HUES64 (cell line): ENCODE measurements around the gene PNMA8A.

ENCODE experiments used
- H3K27ac ChIP-seq: 2 replicates; pipeline ENCODE4 v1.7.0; 2013; ENCODE audit warnings: low read depth, low read length, inconsistent platforms
- H3K27me3 ChIP-seq: 2 replicates; pipeline ENCODE4 v1.6.1; 2013; ENCODE audit warnings: mild to moderate bottlenecking, low read length; ENCODE audit not compliant: insufficient read depth
- H3K36me3 ChIP-seq: 2 replicates; pipeline ENCODE4 v1.6.1; 2013; ENCODE audit warnings: mild to moderate bottlenecking, low read length; ENCODE audit not compliant: insufficient read depth
- H3K4me1 ChIP-seq: 2 replicates; pipeline ENCODE4 v1.6.1; 2013; ENCODE audit warnings: mild to moderate bottlenecking, low read length, moderate library complexity; ENCODE audit not compliant: insufficient read depth
- H3K4me3 ChIP-seq: 2 replicates; pipeline ENCODE4 v1.5.1; 2013; ENCODE audit warnings: mild to moderate bottlenecking, low read length, moderate library complexity
- H3K9ac ChIP-seq: 2 replicates; pipeline ENCODE4 v1.6.1; 2013; ENCODE audit warnings: mild to moderate bottlenecking, low read depth, low read length
- H3K9me3 ChIP-seq: 2 replicates; pipeline ENCODE4 v1.6.1; 2013; ENCODE audit warnings: low read depth, low read length; ENCODE audit not compliant: insufficient read depth
- WGBS: fragments of 150-250, 120-280 bp; methylation state at CpG from one replicate; pipeline ENCODE4 v1.1.7; 2013; ENCODE audit warnings: missing lambda C conversion rate; 5-methylcytosine and 5-hydroxymethylcytosine counted together

PNMA8A gene

GRCh38 chr19:46427518-46428045, 43.8 kb downstream of the PNMA8A start:
- H3K9me3 ChIP-seq = no peaks in the 10 kb centered on the region
- 89% methylated on average over 17 of the region's 17 CpGs for WGBS
- H3K4me3 ChIP-seq = no peak overlapping the region
- peaks cover 25% of the 10 kb centered on the region for H3K27me3 ChIP-seq
- no peak overlapping the region for H3K27ac ChIP-seq
- peaks cover 7% of the 10 kb centered on the region; the same call in 1 of the 2 replicates for H3K4me1 ChIP-seq
- no peaks in the 10 kb centered on the region for H3K36me3 ChIP-seq
- H3K9ac ChIP-seq = no peak overlapping the region

DNA sequence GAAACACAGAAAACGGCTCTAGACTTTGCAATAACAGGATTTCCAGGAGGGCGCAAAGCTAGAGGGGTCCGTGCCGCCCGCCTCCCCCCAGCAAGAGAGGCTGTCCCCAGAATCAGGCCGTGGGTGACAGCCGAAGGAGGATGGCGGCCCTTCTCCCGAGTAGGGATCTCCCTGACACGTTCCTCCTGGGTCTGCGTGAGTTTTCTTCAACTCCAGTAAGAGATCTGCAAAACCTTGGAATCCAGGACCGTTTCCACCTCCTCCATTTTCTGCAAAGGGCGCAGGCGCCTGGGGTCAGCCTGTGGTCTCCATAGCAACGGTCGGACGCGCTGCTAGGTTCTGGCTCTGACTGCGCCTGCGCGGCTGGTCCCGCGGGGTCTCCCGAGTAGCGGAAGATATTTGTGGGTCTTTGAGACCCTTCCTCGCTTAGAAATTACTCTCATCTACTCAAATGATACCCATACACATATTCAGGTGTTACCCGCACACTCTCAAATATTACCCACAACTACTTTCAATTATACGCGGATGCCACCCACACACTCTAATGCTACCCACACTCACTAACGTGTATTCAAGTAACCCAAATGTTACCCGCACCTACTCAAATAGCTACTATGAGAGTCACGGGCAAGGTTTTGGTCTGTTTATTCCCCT, 44.7 kb downstream of the PNMA8A start:
- WGBS = 9% methylated on average over 32 of the region's 32 CpGs
- no peaks in the 10 kb centered on the region for H3K36me3 ChIP-seq
- peak overlapping the region; percentile 39; the same call in 1 of the 2 replicates for H3K9ac ChIP-seq
- no peak overlapping the region for H3K27ac ChIP-seq
- peaks cover 7% of the 10 kb centered on the region; the same call in 1 of the 2 replicates for H3K4me1 ChIP-seq
- H3K9me3 ChIP-seq = no peaks in the 10 kb centered on the region
- H3K27me3 ChIP-seq = peaks cover 25% of the 10 kb centered on the region
- H3K4me3 ChIP-seq = peak overlapping the region; percentile 71

GRCh38 chr19:46426035-46426505, 45.3 kb downstream of the PNMA8A start:
- Histone ChIP-seq H3K4me3 (peak overlapping the region; percentile 71), H3K4me1 (peaks cover 7% of the 10 kb centered on the region; the same call in 1 of the 2 replicates), H3K9me3 (no peaks in the 10 kb centered on the region), H3K9ac (peak overlapping the region; percentile 39; the same call in 1 of the 2 replicates), H3K36me3 (no peaks in the 10 kb centered on the region), H3K27me3 (peaks cover 25% of the 10 kb centered on the region), H3K27ac (no peak overlapping the region)
- 24% methylated on average over 10 of the region's 10 CpGs for WGBS

GRCh38 chr19:46423188-46423587, 48.2 kb downstream of the PNMA8A start:
- no peak overlapping the region for H3K4me3 ChIP-seq
- peaks cover 20% of the 10 kb centered on the region for H3K27me3 ChIP-seq
- H3K36me3 ChIP-seq = no peaks in the 10 kb centered on the region
- H3K9me3 ChIP-seq = no peaks in the 10 kb centered on the region
- H3K9ac ChIP-seq = no peak overlapping the region
- no peak overlapping the region for H3K27ac ChIP-seq
- 78% methylated on average over 5 of the region's 5 CpGs for WGBS
- H3K4me1 ChIP-seq = peaks cover 7% of the 10 kb centered on the region; the same call in 1 of the 2 replicates

- Histone ChIP-seq H3K27me3 (peaks cover 11% of the 10 kb centered on the region), H3K4me1 (peaks cover 7% of the 10 kb centered on the region; the same call in 1 of the 2 replicates), H3K9ac (no peak overlapping the region), H3K9me3 (no peaks in the 10 kb centered on the region), H3K36me3 (no peaks in the 10 kb centered on the region), H3K4me3 (no peak overlapping the region), H3K27ac (no peak overlapping the region)
- 84% methylated on average over 2 of the region's 2 CpGs for WGBS
These were observed 49.0 kb downstream of the PNMA8A start for GRCh38 chr19:46422344-46422743.

DNA sequence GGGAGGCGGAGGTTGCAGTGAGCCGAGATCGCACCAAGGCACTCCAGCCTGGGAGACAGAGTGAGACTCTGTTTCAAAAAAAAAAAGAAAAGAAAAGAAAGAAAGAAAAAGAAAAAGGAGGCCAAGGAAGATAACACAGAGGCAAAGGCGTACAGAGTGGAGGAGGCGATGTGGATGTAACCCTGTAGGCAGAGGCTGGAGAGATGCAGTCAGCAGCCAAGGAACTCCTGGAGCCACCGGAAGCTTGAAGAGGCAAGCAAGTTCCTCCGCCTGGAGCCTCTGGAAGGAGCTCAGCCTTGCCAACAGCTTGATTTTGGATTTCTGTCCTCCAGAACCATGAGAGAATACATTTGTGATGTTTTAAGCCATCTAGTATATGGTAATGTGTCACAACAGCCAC, 51.3 kb downstream of the PNMA8A start:
- no peaks in the 10 kb centered on the region for H3K27me3 ChIP-seq
- WGBS = 90% methylated on average over 7 of the region's 7 CpGs
- no peaks in the 10 kb centered on the region; the same call in 1 of the 2 replicates for H3K4me1 ChIP-seq
- H3K9ac ChIP-seq = no peak overlapping the region
- H3K9me3 ChIP-seq = no peaks in the 10 kb centered on the region
- no peaks in the 10 kb centered on the region for H3K36me3 ChIP-seq
- H3K4me3 ChIP-seq = no peak overlapping the region
- no peak overlapping the region for H3K27ac ChIP-seq
